ENCODE data around the gene CD248.
"Not testable (repeated sequence)": the region's sequence is repeated elsewhere in the genome, so short reads cannot be mapped to it uniquely, and the experiment has no call there.

CD248 gene

GRCh38 chr11:66316849-66317251, at the start of gene CD248:
Gene CD248, minus strand, starts transcription at chr11:66317044. Its CDS starts 17 bp downstream, at chr11:66317027.
- DNase-seq: peak in 10 of 56 donors; percentile 4 to 42 (median 32)

GRCh38 chr11:66365711-66366619, 49.1 kb upstream of the CD248 start:
- no peak for DNase-seq

- no peak for DNase-seq
Observed at GRCh38 chr11:66365166-66365565, 48.3 kb upstream of the CD248 start.

- peak in 3 of 56 donors; percentile 11 to 35 (median 18) for DNase-seq
Observed at GRCh38 chr11:66363805-66364535, 47.1 kb upstream of the CD248 start.

DNA sequence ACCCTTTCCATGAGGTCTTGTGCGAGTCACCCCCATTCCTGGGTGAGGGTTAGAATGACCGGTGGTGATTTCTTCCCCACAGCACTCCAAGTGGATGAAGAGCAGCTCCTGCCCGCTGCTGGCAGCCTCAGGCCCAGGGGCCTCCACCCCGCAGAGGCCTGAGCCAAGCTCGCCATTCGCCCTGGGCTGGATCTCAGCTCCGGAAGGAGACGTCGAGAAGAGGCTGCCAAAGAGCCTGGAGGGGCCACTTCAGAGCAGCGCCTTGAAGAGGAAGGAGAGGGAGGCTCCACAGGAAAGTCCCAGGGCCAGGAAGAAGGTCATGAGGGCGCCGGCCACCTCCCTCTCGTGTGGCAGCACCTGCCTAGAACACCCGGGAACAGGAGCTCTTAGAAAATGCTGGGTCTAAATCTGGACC, 46.4 kb upstream of the CD248 start:
- no peak for DNase-seq

DNA sequence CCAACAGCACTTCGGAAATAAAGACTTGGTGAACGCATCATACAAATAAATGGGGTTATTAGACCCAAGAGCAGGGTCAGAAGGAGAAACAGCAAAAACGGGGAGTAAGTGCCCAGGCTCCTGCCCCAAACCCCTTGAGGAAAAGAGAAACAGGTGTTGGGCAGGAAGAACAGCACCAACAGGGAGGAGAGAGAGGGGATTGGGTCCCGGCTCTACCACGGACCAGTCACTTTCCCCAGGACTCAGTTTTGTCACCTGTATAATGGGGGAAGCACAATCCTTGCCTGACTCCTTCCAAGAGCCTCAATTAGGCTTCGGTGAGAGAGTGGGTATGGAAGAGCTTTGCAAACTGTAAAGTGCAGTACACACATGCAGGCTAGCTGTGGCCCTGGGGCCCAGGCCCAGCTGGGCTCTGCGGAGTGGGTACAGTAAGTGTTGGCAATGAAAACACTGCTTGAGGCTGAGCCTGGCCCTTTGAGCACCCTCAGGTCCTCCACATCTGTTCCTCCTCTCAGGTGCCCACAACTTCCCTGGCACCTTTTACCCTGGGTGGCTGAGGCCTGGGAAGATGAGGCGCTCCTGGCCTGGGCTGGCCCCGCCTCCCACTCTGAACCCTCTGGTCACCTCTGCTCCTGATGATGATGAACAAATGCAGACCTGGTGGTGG, 45.8 kb upstream of the CD248 start:
- DNase-seq: no peak

DNA sequence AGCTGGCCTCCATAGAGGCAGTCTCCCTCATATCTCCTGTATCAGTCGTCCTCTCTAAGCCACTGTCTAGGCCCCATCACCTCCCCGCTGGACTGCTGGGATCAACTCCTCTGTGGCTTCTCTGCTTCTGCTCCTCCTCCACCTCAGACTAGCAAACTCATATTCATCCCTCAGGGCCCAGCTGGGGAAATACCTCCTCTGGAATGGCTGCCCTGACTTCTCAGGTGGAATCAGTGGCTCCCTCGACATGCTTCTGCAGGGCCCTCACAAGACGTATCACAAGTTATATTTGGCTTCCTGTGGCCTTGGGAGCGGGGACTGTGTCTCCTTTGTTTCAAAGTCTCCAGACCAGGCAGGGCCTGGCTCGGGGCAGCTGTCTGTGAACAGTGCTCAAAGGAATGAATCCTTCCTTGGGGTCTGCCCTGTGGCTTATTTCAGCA, 44.7 kb upstream of the CD248 start:
- no peak for DNase-seq

- no peak for DNase-seq
Observed at GRCh38 chr11:66360406-66361073, 43.7 kb upstream of the CD248 start.

DNA sequence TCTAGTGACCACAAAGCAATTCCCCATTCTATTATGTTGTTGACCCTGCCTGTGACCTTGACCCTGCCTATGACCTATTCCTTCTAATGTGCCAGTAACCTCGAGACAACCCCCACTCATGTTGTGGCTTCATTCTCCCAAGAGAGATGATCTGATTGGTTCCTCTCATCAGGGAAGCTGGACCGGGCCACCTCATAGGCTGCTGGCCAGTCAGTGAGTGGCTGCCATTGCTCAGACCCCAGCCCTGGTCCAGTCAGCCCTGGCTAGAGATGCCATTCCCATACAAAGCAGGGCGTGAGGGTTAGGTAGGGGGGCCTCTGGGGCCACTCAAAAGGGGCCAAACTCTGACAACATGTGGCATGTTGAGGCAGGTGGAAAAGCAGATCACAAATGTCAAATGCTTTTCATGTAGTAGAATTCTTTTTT, 42.8 kb upstream of the CD248 start:
- DNase-seq: no peak

- not testable (repeated sequence) for DNase-seq
Observed at GRCh38 chr11:66350560-66351235, 33.9 kb upstream of the CD248 start.

DNA sequence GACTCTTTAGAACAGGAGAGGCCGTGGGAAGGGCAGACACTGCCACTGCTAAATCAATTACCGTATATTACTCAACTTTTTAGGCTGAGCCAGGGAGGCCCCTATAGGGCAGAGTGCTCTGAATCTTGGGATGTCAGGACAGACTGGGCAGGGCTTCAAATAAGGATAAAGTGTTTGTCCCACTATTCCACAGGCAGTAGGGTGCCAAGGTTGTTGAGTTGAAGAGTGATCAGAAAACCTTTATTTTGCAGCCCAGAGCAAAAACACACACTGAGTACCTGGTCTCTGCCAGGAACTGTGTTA, 32.2 kb upstream of the CD248 start:
- no peak for DNase-seq

DNA sequence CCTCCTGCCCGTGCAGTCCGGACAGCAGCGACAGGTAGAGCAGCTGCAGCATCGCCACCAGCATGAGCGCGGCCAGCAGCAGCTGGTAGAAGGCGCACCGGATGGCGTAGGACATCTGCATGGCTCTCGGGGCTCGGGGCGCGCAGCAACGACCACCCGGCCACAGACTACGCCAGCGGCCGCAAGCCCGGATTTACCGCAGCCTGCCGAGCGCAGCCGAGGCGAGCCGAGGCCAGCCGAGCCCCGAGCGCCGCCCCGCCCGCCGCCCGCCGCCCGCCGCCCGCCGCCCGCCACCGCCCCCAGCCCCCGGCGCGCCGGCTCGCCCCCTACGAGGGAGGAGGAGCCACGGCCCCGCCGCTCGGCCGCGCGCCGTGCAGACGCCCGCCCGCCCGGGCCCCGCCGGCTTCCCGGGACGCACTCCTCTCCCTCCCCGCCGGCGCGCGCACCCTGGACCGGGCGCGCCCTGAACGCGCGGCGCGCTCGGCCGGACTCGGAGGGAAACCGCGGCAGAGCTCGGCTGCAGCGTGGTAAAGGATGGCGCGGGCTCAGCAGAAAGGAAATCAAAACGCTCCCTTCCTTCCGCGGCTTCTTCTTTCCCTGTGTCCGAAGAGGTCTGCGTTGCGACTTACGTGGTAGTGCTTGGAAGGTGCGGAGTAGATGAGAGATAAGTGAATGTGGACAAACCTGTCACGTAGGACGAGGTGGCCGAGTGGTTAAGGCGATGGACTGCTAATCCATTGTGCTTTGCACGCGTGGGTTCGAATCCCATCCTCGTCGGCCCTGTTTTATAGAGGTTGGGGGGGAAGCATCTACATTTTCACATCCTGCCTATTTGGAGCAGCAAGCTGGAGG, 30.8 kb upstream of the CD248 start, which contains the start of gene B4GAT1:
TSS of gene B4GAT1 (minus strand) at position 205 of the 852 bp plus-strand sequence. CDS start at position 121, 84 bp downstream.
- DNase-seq: peak in 53 of 56 donors; percentile 33 to 90 (median 74)

DNA sequence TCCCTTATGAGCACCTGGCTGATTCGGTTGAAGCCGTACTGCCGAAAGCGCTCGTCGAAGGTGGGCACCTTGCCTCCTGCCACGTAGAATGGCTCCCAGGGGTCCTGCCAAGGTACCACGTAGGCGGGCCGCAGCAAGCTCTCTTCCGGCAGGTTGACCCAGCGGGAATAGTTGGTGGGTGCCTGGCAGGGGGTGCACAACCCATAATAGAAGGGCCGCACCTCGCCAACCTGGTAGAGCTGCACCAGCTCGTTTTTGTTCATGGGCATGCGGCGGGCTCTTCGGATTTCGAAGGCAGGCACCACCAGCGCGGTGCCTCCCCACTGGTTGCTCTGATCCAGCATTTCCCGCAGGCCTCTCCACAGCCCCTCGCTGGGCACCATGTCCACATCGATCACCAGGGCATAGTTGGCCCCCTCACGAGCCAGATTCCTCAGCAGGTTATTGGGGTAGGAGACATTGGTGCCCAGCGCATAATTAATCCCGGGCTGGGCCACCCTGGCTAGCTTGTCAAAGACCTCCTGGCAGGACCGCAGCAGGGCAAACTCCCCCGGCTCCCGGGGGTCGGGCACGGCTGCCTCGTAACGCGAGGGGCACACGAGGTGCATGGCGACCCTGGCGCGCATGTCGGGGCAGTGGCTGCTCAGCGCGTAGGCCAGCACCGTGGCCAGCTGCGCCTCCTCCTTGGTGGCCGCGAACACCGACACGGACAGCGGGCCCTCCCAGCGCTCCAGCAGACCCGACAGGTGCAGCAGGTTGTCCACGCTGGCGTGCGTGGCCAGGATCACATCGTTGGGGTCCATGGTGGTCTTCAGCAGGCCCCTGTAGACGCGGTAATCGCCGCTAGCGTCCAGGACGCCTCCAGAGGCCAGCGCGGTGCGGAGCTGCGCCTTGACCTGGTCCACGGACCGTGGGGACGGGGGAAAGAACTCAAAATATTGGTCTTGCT, 29.9 kb upstream of the CD248 start:
- DNase-seq: peak in 2 of 56 donors; percentile 35 to 54

- no peak for DNase-seq
Observed at GRCh38 chr11:66345316-66345649, 28.4 kb upstream of the CD248 start.

DNA sequence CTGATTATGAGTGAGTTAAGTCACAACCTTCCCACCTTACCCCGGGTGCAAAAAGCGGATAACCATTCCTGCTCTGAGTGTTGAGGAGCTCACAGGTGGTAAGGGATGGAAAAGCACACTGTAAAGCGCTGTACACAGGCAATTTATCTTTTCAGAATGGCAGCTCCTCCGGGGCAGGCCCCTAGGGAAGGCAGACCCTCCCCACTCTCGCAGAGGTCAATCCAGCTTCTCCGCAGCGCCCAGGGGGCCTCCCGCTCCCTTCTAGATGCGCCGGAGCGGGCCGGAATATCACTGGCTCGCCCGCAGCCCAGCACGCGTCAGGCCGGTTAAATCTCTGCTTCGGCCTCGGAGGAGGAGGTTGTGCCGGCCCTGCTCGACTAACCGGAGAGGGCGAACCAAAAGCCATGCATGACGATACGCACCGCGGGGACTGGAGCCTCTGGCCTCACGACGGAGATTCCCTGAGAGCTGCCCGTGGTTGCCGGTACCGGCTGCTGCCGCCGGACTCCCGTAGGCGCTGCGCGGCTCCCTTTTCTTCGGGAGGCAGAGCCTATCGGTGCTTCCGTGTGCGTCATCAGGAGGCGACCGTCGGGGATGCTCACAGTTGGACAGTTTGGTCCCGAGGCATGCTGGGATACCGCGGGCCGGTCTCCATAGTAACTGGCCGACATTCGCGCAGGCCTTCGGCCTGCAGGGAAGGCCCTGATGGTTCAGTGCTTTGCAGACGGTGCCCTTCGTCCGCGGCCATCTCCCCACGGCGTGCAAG, 27.9 kb upstream of the CD248 start, which contains the start of gene BRMS1:
TSS of gene BRMS1 (minus strand) at position 555 of the 766 bp plus-strand sequence. CDS start 2,870 bp downstream, outside the sequence.
- peak; percentile 73 to 99 (median 94) for DNase-seq

DNA sequence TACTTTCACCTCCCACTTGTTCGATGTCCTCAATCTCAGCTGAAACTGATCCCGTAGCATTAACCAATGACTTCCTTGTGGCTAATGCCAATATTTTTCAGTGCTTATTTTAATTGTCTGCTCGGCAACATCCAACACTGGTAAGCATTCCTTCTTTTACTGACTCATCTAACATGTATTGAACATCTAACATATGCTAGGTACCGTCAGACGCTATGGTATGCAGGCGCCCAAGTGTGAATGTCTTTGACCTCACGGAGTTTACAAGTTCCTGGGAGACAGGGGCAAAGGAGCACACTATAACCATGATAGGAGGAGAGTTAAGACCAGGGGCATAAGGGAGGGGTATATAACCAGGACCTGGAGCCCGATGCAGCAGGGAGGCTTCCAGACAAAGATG, 26.3 kb upstream of the CD248 start:
- DNase-seq: no peak

GRCh38 chr11:66341502-66342126, 24.8 kb upstream of the CD248 start:
- no peak for DNase-seq
